GM21367 (cell line): ENCODE measurements around the gene KIAA1586.
"Not testable (repeated sequence)": the region's sequence is repeated elsewhere in the genome, so short reads cannot be mapped to it uniquely, and the experiment has no call there.

ENCODE experiments used
- ATAC-seq: cut with Tn5 transposase; IDR thresholded peaks from one replicate; pipeline ENCODE4 v1.9.1; 2021; ENCODE audit not compliant: unreplicated experiment

Gene KIAA1586

GRCh38 chr6:57044568-57044967, 1.9 kb upstream of the KIAA1586 start:
- no peak for ATAC-seq

- peak; percentile 13 for ATAC-seq
Measured at GRCh38 chr6:57047257-57047585, 728 bp downstream of the KIAA1586 start.

- ATAC-seq = not testable (repeated sequence)
Measured at GRCh38 chr6:57047859-57048258, 1.4 kb downstream of the KIAA1586 start.

GRCh38 chr6:57048577-57048976, 2.1 kb downstream of the KIAA1586 start:
- no peak for ATAC-seq

- no peak for ATAC-seq
Measured at GRCh38 chr6:57063847-57064246, 17.4 kb downstream of the KIAA1586 start.

- no peak for ATAC-seq
Measured at GRCh38 chr6:57064809-57065208, 18.3 kb downstream of the KIAA1586 start.

- no peak for ATAC-seq
Measured at GRCh38 chr6:57068061-57068460, 21.6 kb downstream of the KIAA1586 start.

- ATAC-seq = no peak
Measured at GRCh38 chr6:57069228-57069627, 22.7 kb downstream of the KIAA1586 start.

GRCh38 chr6:57069920-57070331, 23.4 kb downstream of the KIAA1586 start:
- ATAC-seq = no peak

GRCh38 chr6:57072108-57072507, 25.6 kb downstream of the KIAA1586 start:
- no peak for ATAC-seq

- ATAC-seq = no peak
Measured at GRCh38 chr6:57074383-57074782, 27.9 kb downstream of the KIAA1586 start.

- no peak for ATAC-seq
Measured at GRCh38 chr6:57075092-57075491, 28.6 kb downstream of the KIAA1586 start.

- ATAC-seq = no peak
Measured at GRCh38 chr6:57078531-57079207, 32.2 kb downstream of the KIAA1586 start.

- ATAC-seq = no peak
Measured at GRCh38 chr6:57085471-57085870, 39.0 kb downstream of the KIAA1586 start.

- no peak for ATAC-seq
Measured at GRCh38 chr6:57086843-57087242, 40.4 kb downstream of the KIAA1586 start.

GRCh38 chr6:57087916-57088315, 41.4 kb downstream of the KIAA1586 start:
- ATAC-seq = no peak

- ATAC-seq = no peak
Measured at GRCh38 chr6:57089265-57089664, 42.8 kb downstream of the KIAA1586 start.

GRCh38 chr6:57089687-57090457, 43.4 kb downstream of the KIAA1586 start, which contains the start of gene ZNF451:
Gene ZNF451 (plus strand): TSS chr6:57090188. CDS start chr6:57090254, 66 bp downstream.
- ATAC-seq = peak; percentile 90

- ATAC-seq = peak; percentile 6
Measured at GRCh38 chr6:57090458-57091067, 44.1 kb downstream of the KIAA1586 start.

GRCh38 chr6:57091375-57091774, 44.9 kb downstream of the KIAA1586 start:
- not testable (repeated sequence) for ATAC-seq

- no peak for ATAC-seq
Measured at GRCh38 chr6:57094689-57095088, 48.2 kb downstream of the KIAA1586 start.

- ATAC-seq = no peak
Measured at GRCh38 chr6:57097596-57097995, 51.1 kb downstream of the KIAA1586 start.
